ENCODE data around the gene FMN2.

DNA sequence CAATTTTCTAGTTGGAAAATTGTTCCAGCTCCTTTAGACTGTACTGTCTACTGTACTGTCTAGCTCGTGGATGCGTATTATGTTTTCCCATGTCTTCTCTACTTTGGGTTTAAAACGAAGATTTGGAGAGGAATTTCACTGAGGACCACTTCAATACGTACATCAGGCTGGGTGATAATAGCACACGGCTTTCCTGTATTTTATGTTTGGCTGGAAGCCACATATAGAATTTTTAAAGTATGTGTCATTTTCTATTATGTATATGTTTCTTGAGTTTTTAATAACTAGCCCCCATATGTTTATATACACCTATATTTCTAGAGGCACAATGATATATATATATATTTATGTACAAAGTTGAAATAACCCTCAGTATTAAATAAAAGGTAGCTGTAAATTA, 293.9 kb downstream of the FMN2 start:
- TF ChIP-seq CTCF (IDR thresholded peaks at IDR 0.05; ENCODE audit: insufficient read depth, low read length, poor library complexity, severe bottlenecking) = no peak
- TF ChIP-seq EZH2phosphoT487 (conservative IDR thresholded peaks at IDR 0.05; ENCODE audit: low read length) = no peak

All from SU-DHL-6 (cell line).